CD4-positive, alpha-beta memory T cell (primary cell): ENCODE measurements around the gene ILDR2. TPM values are rescaled to one million over a fixed set of nuclear protein-coding genes. Genes with fewer than 3 reads are reported as not detected.

Experiments used
- CTCF ChIA-PET: fragments of 350-600 bp; sonication (Branson Sonifier 250); formaldehyde crosslinking; loops from one replicate; lab custom pipeline; 2021; ENCODE audit warnings: inconsistent platforms; ENCODE audit not compliant: partially characterized antibody; lab: Charles Lee
- POLR2A ChIA-PET: fragments of 350-600 bp; sonication (Branson Sonifier 250); formaldehyde crosslinking; loops from one replicate; lab custom pipeline; 2021; ENCODE audit not compliant: partially characterized antibody; lab: Charles Lee
- DNase-seq, 5 donors: peaks; one replicate each; pipeline versions ENCODE4 v3.0.0 to v3.0.0-alpha.2; 2020 to 2022; ENCODE audit warnings: mixed read lengths in 1 of 5
- H3K27ac ChIP-seq: one replicate; pipeline ENCODE4 v1.7.0; 2013; ENCODE audit warnings: low read depth, low read length
- H3K27me3 ChIP-seq: 2 replicates; pipeline ENCODE4 v1.7.0; 2013; ENCODE audit warnings: mild to moderate bottlenecking, low read length, moderate library complexity; ENCODE audit not compliant: insufficient read depth
- H3K36me3 ChIP-seq: 2 replicates; pipeline ENCODE4 v1.7.0; 2013; ENCODE audit warnings: mild to moderate bottlenecking, low read length, moderate library complexity; ENCODE audit not compliant: insufficient read depth
- H3K4me1 ChIP-seq: 2 replicates; pipeline ENCODE4 v1.7.0; 2013; ENCODE audit warnings: mild to moderate bottlenecking, low read length, moderate library complexity; ENCODE audit not compliant: insufficient read depth
- H3K4me3 ChIP-seq, 2 donors: one replicate each; pipeline ENCODE4 v1.7.0; 2013; ENCODE audit warnings: low read length in 2 of 2, mild to moderate bottlenecking in 1 of 2
- H3K9me3 ChIP-seq, 2 donors: one replicate each; pipeline ENCODE4 v1.7.0; 2013; ENCODE audit warnings: low read length in 2 of 2, control low read depth in 1 of 2; ENCODE audit not compliant: control insufficient read depth in 1 of 2
- H3K27ac Mint-ChIP-seq, 7 donors: one replicate each; pipeline ENCODE4 v1.8.0; 2020 to 2021; ENCODE audit warnings: mixed read lengths in 7 of 7, mild to moderate bottlenecking in 6 of 7, inconsistent platforms in 3 of 7, moderate library complexity in 3 of 7
- H3K27me3 Mint-ChIP-seq, 2 donors: one replicate each; pipeline ENCODE4 v1.8.0; 2020 to 2021; ENCODE audit warnings: mixed read lengths in 2 of 2
- H3K36me3 Mint-ChIP-seq, 2 donors: one replicate each; pipeline ENCODE4 v1.8.0; 2020 to 2021; ENCODE audit warnings: mixed read lengths in 2 of 2, inconsistent platforms in 1 of 2, mild to moderate bottlenecking in 1 of 2
- H3K4me1 Mint-ChIP-seq, 4 donors: one replicate each; pipeline ENCODE4 v1.8.0; 2020 to 2021; ENCODE audit warnings: mixed read lengths in 4 of 4, mild to moderate bottlenecking in 1 of 4
- H3K4me3 Mint-ChIP-seq, 8 donors: one replicate each; pipeline ENCODE4 v1.8.0; 2020 to 2021; ENCODE audit warnings: mixed read lengths in 8 of 8, mild to moderate bottlenecking in 7 of 8, moderate library complexity in 6 of 8, inconsistent platforms in 3 of 8
- H3K9me3 Mint-ChIP-seq, 8 donors: one replicate each; pipeline ENCODE4 v1.8.0; 2020 to 2021; ENCODE audit warnings: mixed read lengths in 8 of 8, mild to moderate bottlenecking in 5 of 8, inconsistent platforms in 3 of 8, moderate library complexity in 1 of 8
- intact Hi-C: fragments of 100-400 bp; cut with micrococcal nuclease; formaldehyde crosslinking; loops from one replicate; pipeline ENCODE4 v1.15.1; 2023
- polyA plus RNA-seq, 2 donors: library from polyadenylated mRNA; unstranded; fragments of 300-500 nt; fragmentation: Illumina TruSeq; gene quantifications; one replicate each; pipeline ENCODE4 v1.2.3, GENCODE V29; 2021
- total RNA-seq, 2 experiments: library from RNA; stranded (reverse); gene quantifications; one replicate each; pipeline ENCODE4 v1.2.3, GENCODE V29; 2021

ILDR2 gene, protein sequence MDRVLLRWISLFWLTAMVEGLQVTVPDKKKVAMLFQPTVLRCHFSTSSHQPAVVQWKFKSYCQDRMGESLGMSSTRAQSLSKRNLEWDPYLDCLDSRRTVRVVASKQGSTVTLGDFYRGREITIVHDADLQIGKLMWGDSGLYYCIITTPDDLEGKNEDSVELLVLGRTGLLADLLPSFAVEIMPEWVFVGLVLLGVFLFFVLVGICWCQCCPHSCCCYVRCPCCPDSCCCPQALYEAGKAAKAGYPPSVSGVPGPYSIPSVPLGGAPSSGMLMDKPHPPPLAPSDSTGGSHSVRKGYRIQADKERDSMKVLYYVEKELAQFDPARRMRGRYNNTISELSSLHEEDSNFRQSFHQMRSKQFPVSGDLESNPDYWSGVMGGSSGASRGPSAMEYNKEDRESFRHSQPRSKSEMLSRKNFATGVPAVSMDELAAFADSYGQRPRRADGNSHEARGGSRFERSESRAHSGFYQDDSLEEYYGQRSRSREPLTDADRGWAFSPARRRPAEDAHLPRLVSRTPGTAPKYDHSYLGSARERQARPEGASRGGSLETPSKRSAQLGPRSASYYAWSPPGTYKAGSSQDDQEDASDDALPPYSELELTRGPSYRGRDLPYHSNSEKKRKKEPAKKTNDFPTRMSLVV
- total RNA-seq = under 1 TPM; 0.25 to 0.52 TPM
- polyA plus RNA-seq = under 1 TPM in 1 of 2 donors, not detected in 1; 0.21 TPM

DNA sequence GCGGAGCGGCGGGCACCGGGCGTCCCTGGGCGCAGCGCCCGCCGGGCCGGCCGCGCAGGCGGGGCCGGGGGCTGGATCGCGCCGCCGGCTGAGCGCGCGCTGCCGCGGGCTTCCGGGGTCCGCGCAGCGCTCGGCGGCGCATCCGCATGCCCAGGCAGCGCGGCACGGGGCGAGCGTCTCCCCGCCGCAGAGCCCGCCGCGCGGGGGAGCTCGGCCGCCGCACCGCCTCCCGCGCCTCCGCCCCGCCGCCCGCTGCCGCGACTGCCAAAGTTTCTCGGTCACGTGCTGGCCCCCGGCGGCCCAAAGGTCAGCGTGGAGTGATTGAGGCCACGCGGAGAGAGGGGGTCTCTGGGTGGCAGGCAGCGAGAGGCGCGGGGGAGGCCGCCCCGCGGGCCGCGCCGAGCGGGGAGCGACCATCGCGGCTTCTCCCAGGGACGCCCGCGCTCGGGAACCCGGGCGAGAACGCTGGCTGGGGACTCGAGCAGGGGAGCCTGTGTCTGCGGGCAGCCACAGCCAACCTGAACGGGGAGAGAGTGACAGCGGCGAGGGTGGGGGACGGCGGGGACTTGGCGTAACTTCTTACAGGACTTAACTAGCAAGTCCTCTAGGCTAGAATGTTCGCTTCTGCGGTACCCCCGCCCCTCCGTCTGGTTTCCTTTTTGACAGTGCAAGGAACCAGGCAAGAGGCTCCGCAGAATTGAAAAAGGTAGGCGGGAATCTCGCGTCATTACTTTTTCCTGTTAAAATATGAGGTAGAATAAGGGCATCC lies at the start of gene ILDR2:
Gene ILDR2 (minus strand): TSS at position 180 of the 769 bp plus-strand sequence. CDS start 272 bp downstream, outside the sequence.
- H3K27ac Mint-ChIP-seq = peak within 1 kb of the TSS; percentile 20 to 82 (median 73)
- DNase-seq = peak; percentile 31 to 72 (median 42)
- Histone ChIP-seq H3K27me3 (peaks cover 10% of the 10 kb centered on the region), H3K4me1 (peaks cover 13% of the 10 kb centered on the region), H3K9me3 (no peaks in the 10 kb centered on the region), H3K4me3 (peak within 1 kb of the TSS; percentile 28 to 59), H3K27ac (no peak within 1 kb of the TSS), H3K36me3 (no peaks in the 10 kb centered on the region)
- peaks cover 13 to 26% (median 21%) of the 10 kb centered on the region in 4 donors for H3K4me1 Mint-ChIP-seq
- peak within 1 kb of the TSS; percentile 81 to 96 (median 90) for H3K4me3 Mint-ChIP-seq
- peaks cover 0 to 4% of the 10 kb centered on the region in 2 donors for H3K36me3 Mint-ChIP-seq
- peaks cover 14 to 23% of the 10 kb centered on the region in 2 donors for H3K27me3 Mint-ChIP-seq
- ChIA-PET CTCF (interaction anchor here (1.2 kb wide), 1 partner anchor 64 kb away, joined by 3 read pairs; no protein-coding TSS in a partner anchor), POLR2A (interaction anchor here (1.7 kb wide), 1 partner anchor 100 kb away, joined by 3 read pairs; the partner anchor contains the start of gene TADA1)
- intact Hi-C loops = loop anchor here (1.0 to 5.0 kb wide), 3 partner anchors 65 to 83 kb away; no protein-coding TSS in a partner anchor
- no peaks in the 10 kb centered on the region for H3K9me3 Mint-ChIP-seq

- Histone ChIP-seq H3K27ac (no peak overlapping the region), H3K36me3 (no peaks in the 10 kb centered on the region), H3K9me3 (no peaks in the 10 kb centered on the region), H3K4me3 (no peak overlapping the region), H3K4me1 (no peaks in the 10 kb centered on the region), H3K27me3 (no peaks in the 10 kb centered on the region)
- no peak for DNase-seq
- no peak overlapping the region for H3K27ac Mint-ChIP-seq
- intact Hi-C loops = no loop called here
- ChIA-PET CTCF (interaction anchor here (1.8 kb wide), 1 partner anchor 37 kb away, joined by 4 read pairs; no protein-coding TSS in a partner anchor), POLR2A (no interaction called here)
- peaks cover 12 to 33% of the 10 kb centered on the region in 2 donors for H3K27me3 Mint-ChIP-seq
- no peaks in the 10 kb centered on the region for H3K36me3 Mint-ChIP-seq
- H3K4me3 Mint-ChIP-seq = no peak overlapping the region
- H3K4me1 Mint-ChIP-seq = no peaks in the 10 kb centered on the region
- H3K9me3 Mint-ChIP-seq = peaks cover 0 to 7% (median 2%) of the 10 kb centered on the region in 8 donors
Observed at GRCh38 chr1:167022384-167022783, 47.0 kb upstream of the ILDR2 start.

DNA sequence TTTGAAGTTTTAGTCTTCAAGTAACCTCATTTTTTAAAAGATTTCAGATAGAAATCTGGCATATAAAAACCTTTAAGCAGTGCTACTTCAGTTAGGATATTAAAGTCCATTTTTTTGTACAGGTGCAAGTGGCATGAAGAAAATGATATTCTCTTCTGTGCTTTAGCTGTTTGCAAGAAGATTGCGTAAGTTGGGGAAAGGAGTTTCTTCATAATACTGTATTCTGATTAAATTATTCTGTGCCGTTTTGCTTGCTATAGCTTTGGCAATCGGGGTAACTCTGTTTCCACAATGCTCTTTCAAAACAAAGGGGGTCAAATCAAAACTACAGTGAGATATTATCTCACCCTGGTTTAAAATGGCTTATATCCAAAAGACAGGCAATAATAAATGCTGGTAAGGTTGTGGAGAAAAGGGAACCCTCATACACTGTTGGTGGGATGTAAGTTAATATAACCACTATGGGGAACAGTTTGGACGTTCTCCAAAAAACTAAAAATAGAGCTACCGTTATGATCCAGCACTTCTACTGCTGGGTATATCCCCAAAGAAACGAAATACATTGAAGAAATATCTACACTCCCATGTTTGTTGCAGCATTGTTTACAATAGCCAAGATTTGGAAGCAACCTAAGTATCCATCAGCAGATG lies 40.9 kb upstream of the ILDR2 start:
- POLR2A ChIA-PET = no interaction called here
- intact Hi-C loops = no loop called here

DNA sequence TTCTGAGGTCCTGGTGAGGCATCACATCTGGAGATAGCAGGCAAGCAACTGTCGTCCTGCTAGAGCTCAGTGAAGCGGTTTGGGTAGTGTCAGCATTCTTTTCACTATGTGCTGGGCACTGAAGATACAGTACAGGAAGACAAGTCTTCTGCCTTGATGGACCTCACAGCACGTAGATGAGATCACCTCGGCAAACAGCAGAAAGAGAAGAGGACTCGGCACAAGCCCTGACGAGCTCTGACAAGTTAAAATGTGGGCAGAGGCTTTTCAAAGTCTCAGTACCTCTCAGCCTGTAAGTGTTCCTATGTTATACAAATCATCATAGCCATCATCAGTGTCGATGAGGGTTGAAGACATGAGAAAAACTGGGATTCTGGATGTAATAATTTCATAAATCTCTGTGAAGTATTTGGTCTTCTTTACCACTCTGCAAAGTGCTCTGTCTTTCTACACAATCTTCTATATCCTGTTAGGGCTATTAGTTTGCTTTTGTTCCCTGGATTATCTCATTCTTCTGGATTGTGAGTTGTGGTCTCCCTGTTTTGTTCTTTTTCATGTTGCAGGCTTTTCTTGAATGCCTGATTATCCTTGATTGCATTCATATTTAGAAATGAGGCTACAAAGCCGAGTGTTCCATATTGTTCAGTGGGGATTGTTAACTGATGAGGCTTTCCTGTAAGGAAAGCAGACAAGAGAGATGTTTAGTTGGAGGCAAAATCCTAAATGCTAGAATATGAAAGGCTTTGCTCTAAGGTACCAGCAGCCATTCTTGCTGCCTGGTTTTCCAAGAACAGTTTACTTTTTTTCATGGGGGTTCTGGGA lies 38.0 kb upstream of the ILDR2 start:
- ChIA-PET CTCF (no interaction called here), POLR2A (no interaction called here)
- peaks cover 26 to 28% of the 10 kb centered on the region in 2 donors for H3K27me3 Mint-ChIP-seq
- intact Hi-C loops = no loop called here
- H3K27me3 ChIP-seq = peaks cover 5% of the 10 kb centered on the region
- no peak overlapping the region for H3K4me3 ChIP-seq
- H3K9me3 Mint-ChIP-seq = peaks cover 0 to 1% (median 0%) of the 10 kb centered on the region in 8 donors
- no peaks in the 10 kb centered on the region for H3K36me3 ChIP-seq
- H3K4me1 ChIP-seq = no peaks in the 10 kb centered on the region
- DNase-seq = no peak
- H3K27ac Mint-ChIP-seq = no peak overlapping the region
- no peak overlapping the region for H3K4me3 Mint-ChIP-seq
- H3K36me3 Mint-ChIP-seq = no peaks in the 10 kb centered on the region
- no peaks in the 10 kb centered on the region for H3K9me3 ChIP-seq
- no peak overlapping the region for H3K27ac ChIP-seq
- H3K4me1 Mint-ChIP-seq = no peaks in the 10 kb centered on the region

More for the DNA sequence above, 40.9 kb upstream of the ILDR2 start:
- Histone ChIP-seq H3K27ac (no peak overlapping the region), H3K4me3 (no peak overlapping the region), H3K4me1 (no peaks in the 10 kb centered on the region), H3K27me3 (peaks cover 5% of the 10 kb centered on the region), H3K36me3 (no peaks in the 10 kb centered on the region), H3K9me3 (no peaks in the 10 kb centered on the region)
- CTCF ChIA-PET = no interaction called here
- no peak overlapping the region for H3K4me3 Mint-ChIP-seq
- H3K36me3 Mint-ChIP-seq = no peaks in the 10 kb centered on the region
- no peak overlapping the region for H3K27ac Mint-ChIP-seq
- no peaks in the 10 kb centered on the region for H3K4me1 Mint-ChIP-seq
- peaks cover 0 to 2% (median 0%) of the 10 kb centered on the region in 8 donors for H3K9me3 Mint-ChIP-seq
- H3K27me3 Mint-ChIP-seq = peaks cover 17 to 19% of the 10 kb centered on the region in 2 donors
- DNase-seq = no peak

DNA sequence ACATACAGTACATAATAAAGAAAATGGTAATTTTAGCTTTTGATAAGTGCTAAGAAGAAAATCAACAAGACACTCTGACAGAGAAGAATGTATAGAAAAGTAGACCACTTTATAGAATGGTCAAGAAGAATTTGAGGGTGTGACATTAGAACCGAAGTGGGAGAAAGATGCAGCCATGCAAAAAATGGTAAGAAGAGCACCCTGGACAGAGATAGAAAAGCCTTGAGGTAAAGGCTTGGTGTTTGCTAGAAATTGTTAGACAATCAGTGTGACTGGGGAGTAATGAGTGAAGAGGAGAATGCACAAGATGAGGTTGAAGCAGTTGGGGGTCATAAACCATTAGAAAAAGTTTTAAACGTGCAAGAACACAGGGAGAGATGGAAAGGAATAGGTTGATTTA lies 37.2 kb upstream of the ILDR2 start:
- peaks cover 26 to 28% of the 10 kb centered on the region in 2 donors for H3K27me3 Mint-ChIP-seq
- CTCF ChIA-PET = interaction anchor here (1.0 kb wide), 1 partner anchor 46 kb away, joined by 3 read pairs; no protein-coding TSS in a partner anchor
- POLR2A ChIA-PET = no interaction called here
- intact Hi-C loops = no loop called here
- H3K9me3 ChIP-seq = no peaks in the 10 kb centered on the region
- DNase-seq = no peak
- peaks cover 0 to 1% (median 0%) of the 10 kb centered on the region in 8 donors for H3K9me3 Mint-ChIP-seq
- H3K36me3 Mint-ChIP-seq = no peaks in the 10 kb centered on the region
- H3K36me3 ChIP-seq = no peaks in the 10 kb centered on the region
- peaks cover 5% of the 10 kb centered on the region for H3K27me3 ChIP-seq
- H3K4me1 ChIP-seq = no peaks in the 10 kb centered on the region
- H3K27ac ChIP-seq = no peak overlapping the region
- H3K4me3 Mint-ChIP-seq = no peak overlapping the region
- no peaks in the 10 kb centered on the region for H3K4me1 Mint-ChIP-seq
- no peak overlapping the region for H3K4me3 ChIP-seq
- no peak overlapping the region for H3K27ac Mint-ChIP-seq

DNA sequence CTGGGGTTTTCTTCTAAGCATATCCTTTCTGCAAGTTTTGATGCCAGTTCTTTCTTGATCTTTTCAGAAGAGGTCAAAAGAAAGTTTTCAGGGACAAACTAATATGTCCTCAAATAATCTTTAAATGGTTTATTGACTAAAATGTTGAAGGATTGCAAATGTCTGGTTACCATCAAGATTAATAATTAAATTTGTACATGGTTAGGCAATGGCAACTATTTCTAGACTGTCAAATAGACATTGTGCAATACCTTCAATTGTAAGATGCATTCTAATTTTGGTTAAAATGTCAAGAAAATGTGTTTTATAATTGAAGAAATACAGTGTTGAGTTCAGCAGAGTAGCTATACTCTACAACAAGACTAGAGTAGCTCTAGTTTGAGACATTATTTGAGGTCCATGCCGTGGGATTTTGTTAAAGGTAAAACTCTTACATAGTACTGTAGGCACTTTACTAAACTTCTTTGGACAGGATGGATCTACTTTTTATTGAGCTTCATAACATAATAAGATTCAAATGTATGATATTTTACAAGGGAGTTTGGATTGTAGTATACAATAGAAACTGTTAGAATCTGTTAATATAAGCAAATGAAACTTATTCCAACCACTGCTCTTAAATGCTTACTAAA lies 36.3 kb upstream of the ILDR2 start:
- peaks cover 5% of the 10 kb centered on the region for H3K27me3 ChIP-seq
- Mint-ChIP-seq H3K36me3 (no peaks in the 10 kb centered on the region), H3K4me1 (no peaks in the 10 kb centered on the region), H3K9me3 (peaks cover 0 to 1% (median 0%) of the 10 kb centered on the region in 8 donors), H3K4me3 (no peak overlapping the region), H3K27ac (no peak overlapping the region), H3K27me3 (peaks cover 24 to 27% of the 10 kb centered on the region in 2 donors)
- no peak overlapping the region for H3K4me3 ChIP-seq
- intact Hi-C loops = no loop called here
- no peaks in the 10 kb centered on the region for H3K4me1 ChIP-seq
- DNase-seq = no peak
- POLR2A ChIA-PET = no interaction called here
- no peak overlapping the region for H3K27ac ChIP-seq
- no peaks in the 10 kb centered on the region for H3K36me3 ChIP-seq
- CTCF ChIA-PET = interaction anchor here (1.0 kb wide), 1 partner anchor 47 kb away, joined by 3 read pairs; no protein-coding TSS in a partner anchor
- H3K9me3 ChIP-seq = no peaks in the 10 kb centered on the region
